ENCODE measurements around the gene STX16. TPM values are rescaled to one million over a fixed set of nuclear protein-coding genes. Genes with fewer than 3 reads are reported as not detected.
"Not testable (repeated sequence)": the region's sequence is repeated elsewhere in the genome, so short reads cannot be mapped to it uniquely, and the experiment has no call there.

STX16 gene
- total RNA-seq, 1 experiment from 2014 or later = 44.5 TPM

DNA sequence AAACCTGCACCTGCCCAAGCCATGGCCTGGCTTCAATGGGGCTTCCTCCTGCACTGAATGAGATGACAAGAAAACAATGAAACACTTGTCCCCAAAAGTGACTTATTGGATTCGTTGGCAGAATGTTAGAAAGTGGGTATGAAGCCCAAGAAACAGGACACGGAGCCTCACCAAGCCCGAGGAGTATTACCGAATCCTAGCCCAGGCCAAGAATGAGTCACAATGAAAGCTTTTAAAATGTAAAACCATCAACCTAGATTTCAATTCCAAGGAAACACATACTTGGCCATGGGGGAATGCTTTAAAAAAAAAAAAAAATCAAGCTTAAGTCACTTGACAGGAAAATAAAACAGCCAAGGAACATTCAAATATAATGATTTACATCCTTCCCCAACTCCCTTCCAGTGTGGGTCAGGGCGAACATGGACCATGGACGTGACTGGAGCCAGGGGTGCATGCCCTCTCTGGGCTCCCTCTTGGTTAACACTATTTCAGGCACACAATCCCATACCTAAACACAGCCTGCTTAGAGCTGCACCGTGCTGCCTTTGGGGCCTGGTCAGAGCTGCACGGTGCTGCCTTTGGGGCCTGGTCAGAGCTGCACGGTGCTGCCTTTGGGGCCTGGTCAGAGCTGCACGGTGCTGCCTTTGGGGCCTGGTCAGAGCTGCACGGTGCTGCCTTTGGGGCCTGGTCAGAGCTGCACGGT lies 3.1 kb upstream of the STX16 start:
- BruUV-seq (replicated peaks) = no TSS peak
- Histone ChIP-seq H3K36me3 (ENCODE audit: insufficient read depth, low read length, poor library complexity, severe bottlenecking) (no peaks in the 10 kb centered on the region), H3K27me3 (replicated peaks; ENCODE audit: insufficient read depth, low read depth, low read length, poor library complexity) (no peaks in the 10 kb centered on the region), H3K9me3 (ENCODE audit: low read depth, low read length, poor library complexity, severe bottlenecking) (no peaks in the 10 kb centered on the region), H3K27ac (ENCODE audit: low read depth, low read length, poor library complexity, severe bottlenecking) (no peak overlapping the region), H3K4me3 (ENCODE audit: low read depth, low read length, poor library complexity, severe bottlenecking) (no peak overlapping the region), H3K4me1 (ENCODE audit: insufficient read depth, low read length, poor library complexity, severe bottlenecking) (peaks cover under 1% of the 10 kb centered on the region)
- DNase-seq (ENCODE audit: low spot score) = no peak
- ChIA-PET POLR2A (ENCODE audit: low non-redundant PET) (interaction anchor here (0.8 kb wide), 1 partner anchor 20 kb away, joined by 3 read pairs; no protein-coding TSS in a partner anchor), CTCF (no interaction called here)
- no peak for TF ChIP-seq EZH2 (IDR thresholded peaks at IDR 0.05; ENCODE audit: borderline replicate concordance, low read depth, low read length, poor library complexity, severe bottlenecking)
- TF ChIP-seq, protein P1, sequence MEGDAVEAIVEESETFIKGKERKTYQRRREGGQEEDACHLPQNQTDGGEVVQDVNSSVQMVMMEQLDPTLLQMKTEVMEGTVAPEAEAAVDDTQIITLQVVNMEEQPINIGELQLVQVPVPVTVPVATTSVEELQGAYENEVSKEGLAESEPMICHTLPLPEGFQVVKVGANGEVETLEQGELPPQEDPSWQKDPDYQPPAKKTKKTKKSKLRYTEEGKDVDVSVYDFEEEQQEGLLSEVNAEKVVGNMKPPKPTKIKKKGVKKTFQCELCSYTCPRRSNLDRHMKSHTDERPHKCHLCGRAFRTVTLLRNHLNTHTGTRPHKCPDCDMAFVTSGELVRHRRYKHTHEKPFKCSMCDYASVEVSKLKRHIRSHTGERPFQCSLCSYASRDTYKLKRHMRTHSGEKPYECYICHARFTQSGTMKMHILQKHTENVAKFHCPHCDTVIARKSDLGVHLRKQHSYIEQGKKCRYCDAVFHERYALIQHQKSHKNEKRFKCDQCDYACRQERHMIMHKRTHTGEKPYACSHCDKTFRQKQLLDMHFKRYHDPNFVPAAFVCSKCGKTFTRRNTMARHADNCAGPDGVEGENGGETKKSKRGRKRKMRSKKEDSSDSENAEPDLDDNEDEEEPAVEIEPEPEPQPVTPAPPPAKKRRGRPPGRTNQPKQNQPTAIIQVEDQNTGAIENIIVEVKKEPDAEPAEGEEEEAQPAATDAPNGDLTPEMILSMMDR (conservative IDR thresholded peaks at IDR 0.05; ENCODE audit: low read depth, low read length) = no peak
- intact Hi-C loops (cut with micrococcal nuclease; ENCODE audit: unreplicated experiment) = no loop called here

DNA sequence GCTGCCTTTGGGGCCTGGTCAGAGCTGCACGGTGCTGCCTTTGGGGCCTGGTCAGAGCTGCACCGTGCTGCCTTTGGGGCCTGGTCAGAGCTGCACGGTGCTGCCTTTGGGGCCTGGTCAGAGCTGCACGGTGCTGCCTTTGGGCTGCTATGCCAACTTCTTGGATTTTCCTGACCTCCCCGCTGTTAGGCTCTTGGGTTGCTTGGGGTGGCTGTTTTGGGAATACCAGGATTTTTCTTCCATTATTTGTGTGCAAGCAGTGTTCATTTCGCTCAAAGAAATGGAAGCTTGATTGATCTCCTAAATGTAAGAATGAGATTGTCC lies 2.6 kb upstream of the STX16 start:
- H3K27me3 ChIP-seq (replicated peaks; ENCODE audit: insufficient read depth, low read depth, low read length, poor library complexity); CTCF ChIA-PET; POLR2A ChIA-PET (ENCODE audit: low non-redundant PET); H3K4me3 ChIP-seq (ENCODE audit: low read depth, low read length, poor library complexity, severe bottlenecking); H3K27ac ChIP-seq (ENCODE audit: low read depth, low read length, poor library complexity, severe bottlenecking); intact Hi-C loops (cut with micrococcal nuclease; ENCODE audit: unreplicated experiment); H3K4me1 ChIP-seq (ENCODE audit: insufficient read depth, low read length, poor library complexity, severe bottlenecking); H3K36me3 ChIP-seq (ENCODE audit: insufficient read depth, low read length, poor library complexity, severe bottlenecking); BruUV-seq (replicated peaks); H3K9me3 ChIP-seq (ENCODE audit: low read depth, low read length, poor library complexity, severe bottlenecking); DNase-seq (ENCODE audit: low spot score): not testable (repeated sequence)

DNA sequence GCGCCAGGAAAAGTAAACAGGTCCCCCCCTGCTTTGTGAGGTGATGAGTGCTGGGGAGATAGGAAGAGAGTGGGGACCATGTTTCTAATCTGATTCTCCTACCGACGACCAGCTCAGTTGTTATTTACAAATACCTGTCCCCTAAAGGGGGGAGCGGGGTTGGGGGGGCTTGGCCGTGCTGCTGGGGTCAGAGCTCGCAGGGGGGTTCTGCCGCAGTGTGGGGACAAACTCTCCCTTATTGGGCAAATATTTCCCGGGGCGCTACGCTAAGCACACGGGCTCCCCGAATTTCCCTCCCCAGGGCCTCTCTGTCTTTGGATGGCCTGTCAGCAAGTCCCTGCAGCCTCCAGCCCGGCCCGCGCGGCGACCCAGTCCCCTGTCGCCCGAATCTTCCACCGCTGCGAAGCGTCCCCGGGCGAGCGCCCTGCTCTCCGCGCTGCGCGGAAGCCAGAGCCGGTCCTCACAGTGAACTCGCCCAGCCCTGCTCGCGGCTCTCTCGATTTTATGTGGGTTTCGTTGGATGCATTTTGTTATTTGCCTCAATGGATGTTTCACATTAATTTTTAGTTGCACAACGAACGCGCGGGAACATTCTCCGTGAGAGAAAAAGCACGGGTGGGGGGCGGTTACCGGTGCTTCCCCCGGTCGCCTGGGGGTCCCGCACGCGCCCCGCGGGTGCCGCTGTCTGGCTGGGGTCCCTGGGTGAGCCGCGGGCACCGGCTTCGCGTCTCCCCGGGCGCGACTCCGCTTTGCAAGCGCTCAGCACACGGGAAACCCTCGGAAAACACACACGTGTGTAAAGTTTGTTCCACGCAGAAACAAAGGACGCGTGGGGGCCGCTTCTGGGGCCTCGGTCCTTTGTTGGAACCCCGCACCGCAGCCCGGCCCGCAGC lies 1.5 kb upstream of the STX16 start:
- no peak overlapping the region for H3K27ac ChIP-seq (ENCODE audit: low read depth, low read length, poor library complexity, severe bottlenecking)
- POLR2A ChIA-PET (ENCODE audit: low non-redundant PET) = no interaction called here
- intact Hi-C loops (cut with micrococcal nuclease; ENCODE audit: unreplicated experiment) = loop anchor here (2.0 to 5.0 kb wide), 3 partner anchors 167 to 413 kb away; partner anchors contain the start of genes GNAS and GNAS-AS1
- H3K36me3 ChIP-seq (ENCODE audit: insufficient read depth, low read length, poor library complexity, severe bottlenecking) = no peaks in the 10 kb centered on the region
- CTCF ChIA-PET = no interaction called here
- H3K9me3 ChIP-seq (ENCODE audit: low read depth, low read length, poor library complexity, severe bottlenecking) = no peaks in the 10 kb centered on the region
- H3K4me1 ChIP-seq (ENCODE audit: insufficient read depth, low read length, poor library complexity, severe bottlenecking) = peaks cover 16% of the 10 kb centered on the region
- TF ChIP-seq, protein P1 (conservative IDR thresholded peaks at IDR 0.05; ENCODE audit: low read depth, low read length) = no peak
- no peak for TF ChIP-seq EZH2 (IDR thresholded peaks at IDR 0.05; ENCODE audit: borderline replicate concordance, low read depth, low read length, poor library complexity, severe bottlenecking)
- no peak overlapping the region for H3K4me3 ChIP-seq (ENCODE audit: low read depth, low read length, poor library complexity, severe bottlenecking)
- BruUV-seq (replicated peaks) = no TSS peak
- DNase-seq (ENCODE audit: low spot score) = no peak
- H3K27me3 ChIP-seq (replicated peaks; ENCODE audit: insufficient read depth, low read depth, low read length, poor library complexity) = no peaks in the 10 kb centered on the region
